GM13977 (cell line): ENCODE measurements around the gene VPS54.

Experiments
- DNase-seq: peaks from one replicate; pipeline ENCODE4 v3.0.0; 2012; ENCODE audit warnings: low spot score
- in situ Hi-C: fragments of 300-500 bp; cut with MboI; formaldehyde crosslinking; loops from one replicate; pipeline ENCODE4 v1.12.0; 2022; ENCODE audit warnings: low sequenced_read_pairs, low pct_unique_long_range_greater_than_20kb, mixed read lengths, inconsistent platforms; ENCODE audit not compliant: unreplicated experiment
- TF ChIP-seq, protein P1 (sequence below): IDR thresholded peaks from 2 replicates; pipeline ENCODE4 v1.5.1; 2012; ENCODE audit warnings: mild to moderate bottlenecking, control low read depth; ENCODE audit not compliant: insufficient read depth; ENCODE audit errors: extremely low read depth, missing control alignments

VPS54 gene

DNA sequence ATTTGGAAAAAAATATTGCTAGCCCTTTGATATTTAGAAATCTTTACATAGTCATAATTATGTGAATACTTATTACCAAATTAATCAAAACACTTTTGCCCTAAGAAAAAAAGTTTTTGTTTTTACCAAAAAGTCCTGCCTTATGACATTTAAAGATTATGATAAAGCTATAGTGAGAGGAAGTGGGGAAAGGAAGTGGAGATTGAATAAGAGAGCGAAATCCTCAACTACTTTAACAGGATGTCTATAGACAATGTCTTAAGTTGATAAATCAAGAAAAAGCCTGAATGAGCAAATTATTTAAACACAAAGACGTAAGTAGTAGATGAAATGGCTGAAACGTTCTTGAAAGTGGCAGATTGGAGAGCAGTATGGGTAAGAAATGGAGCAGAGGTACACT, 20.9 kb upstream of the VPS54 start:
- in situ Hi-C loops, result no loop called here

GRCh38 chr2:64036034-64036705, 16.9 kb upstream of the VPS54 start:
- peak; percentile 70 for DNase-seq
- in situ Hi-C loops, result no loop called here
- TF ChIP-seq, protein P1, sequence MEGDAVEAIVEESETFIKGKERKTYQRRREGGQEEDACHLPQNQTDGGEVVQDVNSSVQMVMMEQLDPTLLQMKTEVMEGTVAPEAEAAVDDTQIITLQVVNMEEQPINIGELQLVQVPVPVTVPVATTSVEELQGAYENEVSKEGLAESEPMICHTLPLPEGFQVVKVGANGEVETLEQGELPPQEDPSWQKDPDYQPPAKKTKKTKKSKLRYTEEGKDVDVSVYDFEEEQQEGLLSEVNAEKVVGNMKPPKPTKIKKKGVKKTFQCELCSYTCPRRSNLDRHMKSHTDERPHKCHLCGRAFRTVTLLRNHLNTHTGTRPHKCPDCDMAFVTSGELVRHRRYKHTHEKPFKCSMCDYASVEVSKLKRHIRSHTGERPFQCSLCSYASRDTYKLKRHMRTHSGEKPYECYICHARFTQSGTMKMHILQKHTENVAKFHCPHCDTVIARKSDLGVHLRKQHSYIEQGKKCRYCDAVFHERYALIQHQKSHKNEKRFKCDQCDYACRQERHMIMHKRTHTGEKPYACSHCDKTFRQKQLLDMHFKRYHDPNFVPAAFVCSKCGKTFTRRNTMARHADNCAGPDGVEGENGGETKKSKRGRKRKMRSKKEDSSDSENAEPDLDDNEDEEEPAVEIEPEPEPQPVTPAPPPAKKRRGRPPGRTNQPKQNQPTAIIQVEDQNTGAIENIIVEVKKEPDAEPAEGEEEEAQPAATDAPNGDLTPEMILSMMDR, result no peak

More for the DNA sequence above, 20.9 kb upstream of the VPS54 start:
- TF ChIP-seq, protein P1, result no peak
- no peak for DNase-seq

DNA sequence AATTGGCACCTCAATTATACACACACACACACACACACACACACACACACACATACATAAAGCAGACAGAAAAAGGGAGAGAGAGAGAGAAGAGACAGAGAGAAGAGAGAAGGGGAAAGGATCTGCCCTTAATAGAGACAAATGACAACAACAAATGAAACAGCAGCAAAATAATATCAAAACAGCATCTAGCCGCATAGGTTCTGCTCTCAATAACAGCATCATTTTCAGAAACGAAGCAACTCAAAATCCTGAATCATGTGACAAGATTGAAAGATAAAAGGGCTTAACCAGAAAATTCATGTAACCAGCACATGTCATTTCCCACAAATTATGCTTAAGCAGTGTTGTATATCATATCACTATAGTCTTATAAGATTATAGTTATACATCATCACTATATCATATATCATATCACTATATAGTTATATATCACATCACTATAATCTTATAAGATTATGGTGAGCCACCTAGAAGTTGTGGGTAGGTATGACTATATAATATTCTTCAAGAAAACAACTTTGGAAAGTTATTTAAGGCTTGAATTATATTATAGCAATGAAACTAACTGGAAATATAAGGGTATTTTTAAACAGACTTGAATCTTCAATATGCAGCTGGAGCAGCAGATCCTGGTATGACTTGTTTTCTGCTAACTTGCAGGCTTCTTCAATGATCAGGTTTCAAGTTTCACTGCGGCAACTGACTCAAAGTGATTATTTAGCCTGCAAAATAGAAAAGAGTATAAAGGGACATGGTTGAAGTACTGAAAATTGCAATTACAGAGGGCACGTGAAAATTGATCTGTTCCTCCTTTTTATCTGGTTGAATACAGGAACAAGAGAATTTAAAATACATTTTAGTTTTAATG, 16.1 kb upstream of the VPS54 start:
- in situ Hi-C loops, result no loop called here
- no peak for DNase-seq
- TF ChIP-seq, protein P1, result no peak

DNA sequence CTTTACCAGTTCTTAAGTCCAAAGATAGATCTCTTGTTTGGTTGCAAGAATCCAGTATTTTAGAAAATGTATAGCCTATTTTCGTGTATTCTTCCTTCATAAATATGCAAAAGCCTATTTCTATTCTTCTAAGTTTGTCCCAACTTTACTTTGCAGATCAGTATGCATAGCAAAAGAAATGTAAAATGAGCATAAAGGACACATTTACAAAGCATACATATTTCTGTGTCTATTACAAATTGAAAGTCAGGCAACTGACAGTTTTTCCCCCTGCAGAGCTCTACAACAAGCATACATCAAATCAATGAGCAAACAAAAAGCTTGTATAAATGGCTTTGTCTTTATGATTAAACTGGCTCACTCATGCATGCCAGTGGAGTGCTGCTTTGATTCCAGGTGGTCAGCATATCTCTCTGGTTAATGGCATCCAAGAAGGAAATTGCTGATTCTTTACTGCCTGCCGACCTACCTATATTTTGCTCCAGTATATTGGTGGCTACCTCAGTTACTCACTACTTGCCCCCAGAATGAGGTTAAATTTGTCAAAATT, 10.0 kb upstream of the VPS54 start:
- no peak for DNase-seq
- in situ Hi-C loops, result no loop called here
- TF ChIP-seq, protein P1, result no peak

DNA sequence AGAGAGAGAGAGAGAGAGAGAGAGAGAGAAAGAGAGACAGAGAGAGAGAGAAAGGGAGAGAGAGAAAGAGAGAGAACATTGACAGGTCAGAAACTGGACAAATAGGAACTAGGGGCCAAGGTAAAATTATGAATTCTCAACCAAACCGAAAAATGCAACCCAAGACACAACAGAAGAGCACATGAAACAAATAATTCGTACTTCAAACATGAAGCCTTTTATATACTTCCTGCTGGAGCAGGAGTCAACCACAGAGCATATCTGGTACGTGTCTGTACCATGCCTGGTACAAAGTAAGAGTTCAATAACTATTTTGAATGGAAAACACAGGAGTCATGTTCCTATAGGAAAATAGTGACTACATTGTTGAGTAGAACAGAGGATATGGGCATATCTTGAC, 6.5 kb upstream of the VPS54 start:
- in situ Hi-C loops, result no loop called here
- DNase-seq, result no peak
- TF ChIP-seq, protein P1, result no peak

GRCh38 chr2:64024259-64024949, 5.2 kb upstream of the VPS54 start:
- in situ Hi-C loops, result no loop called here
- TF ChIP-seq, protein P1, result no peak
- DNase-seq, result no peak
